Ovary (tissue), 9 donors: ENCODE measurements around the gene SLC35D1. TPM values are rescaled to one million over a fixed set of nuclear protein-coding genes. Genes with fewer than 3 reads are reported as not detected.
"Not testable (repeated sequence)": the region's sequence is repeated elsewhere in the genome, so short reads cannot be mapped to it uniquely, and the experiment has no call there.

Experiments used
- DNase-seq, 5 donors: peaks; one replicate each; pipeline ENCODE4 v3.0.0-alpha.2; 2019 to 2020
- H3K27ac ChIP-seq, 2 donors: fragments of 200-600 bp; one replicate each; pipeline versions ENCODE4 v1.5.1 to v1.8.0; 2019 to 2022
- H3K27me3 ChIP-seq: fragments of 200-600 bp; one replicate; pipeline ENCODE4 v1.8.0; 2022
- H3K36me3 ChIP-seq: fragments of 200-600 bp; sonication (generic); one replicate; pipeline ENCODE4 v1.5.1; 2019
- H3K4me1 ChIP-seq: one replicate; pipeline ENCODE4 v1.8.1; 2013; ENCODE audit warnings: mild to moderate bottlenecking, moderate library complexity; ENCODE audit not compliant: insufficient read depth
- H3K4me3 ChIP-seq: fragments of 200-600 bp; sonication (generic); one replicate; pipeline ENCODE4 v1.5.1; 2017
- H3K9me3 ChIP-seq, 2 donors: fragments of 200-600 bp in 1 of 2; sonication (generic) in 1 of 2; one replicate each; pipeline versions ENCODE4 v1.5.1 to v1.8.1; 2013 to 2019; ENCODE audit warnings: mild to moderate bottlenecking in 1 of 2, moderate library complexity in 1 of 2
- EP300 ChIP-seq: sonication (generic); formaldehyde crosslinking; IDR thresholded peaks from one replicate; pipeline ENCODE4 v1.6.1; 2017; ENCODE audit warnings: antibody characterized with exemption
- POLR2A ChIP-seq: fragments of 450-650 bp; IDR thresholded peaks from one replicate; pipeline ENCODE4 v1.6.1; 2017; ENCODE audit warnings: antibody characterized with exemption, mild to moderate bottlenecking, moderate library complexity
- WGBS, 3 donors: extraction: QIAGEN DNeasy Blood & Tissue Kit in 1 of 3; methylation state at CpG; one replicate each; pipeline versions ENCODE4 v1.1.5 to v1.1.7; 2013 to 2017; 5-methylcytosine and 5-hydroxymethylcytosine counted together
- intact Hi-C, 4 donors: fragments of 100-400 bp; cut with DNase I; formaldehyde crosslinking; loops; one replicate each; pipeline versions ENCODE4 v1.11.0 to v1.15.1; 2022 to 2023
- polyA plus RNA-seq, 2 donors: library from polyadenylated mRNA; stranded (reverse); fragments of 200-250 nt in 1 of 2; fragments of 350-450 nt in 1 of 2; fragmentation: Illumina TruSeq in 1 of 2; extraction: RNeasy Lipid Tissue Mini Kit (QIAGEN cat#74804) in 1 of 2; gene quantifications; one replicate each; pipeline ENCODE4 v1.2.3, GENCODE V29; 2013 to 2014
- total RNA-seq, 7 donors: library from RNA; depleted of rRNA in 2 of 7; stranded (reverse); fragments of >200 nt in 2 of 7; fragmentation: NEBNext Ultra II Directional in 3 of 7; extraction: Animal tissue kit (Norgen Biotek cat#: 25700) in 3 of 7; gene quantifications; one replicate each; pipeline versions ENCODE4 v1.1.0 to v1.2.4, GENCODE V29; 2016 to 2023
- TF ChIP-seq, protein P1 (sequence below), 3 donors: fragments of 450-650 bp in 2 of 3; fragments of 200-600 bp in 1 of 3; IDR thresholded peaks; one replicate each; pipeline versions ENCODE4 v1.5.1 to v1.8.0; 2016 to 2022; ENCODE audit warnings: antibody characterized with exemption in 3 of 3, mild to moderate bottlenecking in 1 of 3
- donor health status: DM: no; HTN: no; CAD: no; lungs with moderate emphysema.
- donor health status: DM: no; HTN: no; CAD: no.
- donor health status: Bipolar disorder and iron deficiency.
- donor health status: DM: yes; HTN: yes; CAD: no.
- donor health status: DM: no; HTN: no; CAD: no.
- donor health status: DM: yes; HTN: yes; CAD: no.

The SLC35D1 gene
- total and polyA plus RNA-seq, 9 donors, result 5.0 to 16.9 (median 10.3) TPM

DNA sequence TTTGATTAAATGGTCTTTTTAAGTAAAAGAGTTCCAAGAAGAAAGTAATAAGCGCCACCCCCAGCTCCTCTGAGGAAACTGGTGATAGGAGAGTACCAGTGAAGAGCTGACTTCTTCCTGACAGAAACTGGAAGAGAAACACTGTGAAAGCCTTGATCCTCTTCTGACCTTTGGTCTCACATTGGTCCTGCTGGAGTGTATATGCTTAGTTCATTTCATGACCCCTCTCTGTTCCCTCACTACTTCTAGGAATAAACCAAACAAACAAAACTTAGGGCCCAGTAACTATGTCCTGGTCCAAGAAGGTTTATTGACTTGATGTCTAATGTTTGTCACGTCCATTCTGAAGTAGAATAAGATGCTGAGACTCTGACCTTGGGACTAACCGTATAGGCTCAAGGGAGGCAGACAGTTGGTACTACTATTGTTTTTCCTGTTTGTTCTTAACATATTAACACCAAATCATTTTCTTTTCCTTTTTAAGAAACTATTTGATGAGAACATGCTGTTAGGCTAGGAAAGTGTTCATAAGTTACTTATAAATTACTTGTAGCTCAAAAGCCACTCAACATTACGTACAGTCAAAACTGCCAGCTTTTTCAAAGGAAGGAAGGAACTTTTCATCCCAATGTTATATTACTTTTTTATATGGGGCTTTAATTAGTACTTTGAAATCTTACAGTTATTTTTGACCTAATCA lies 71.2 kb downstream of the SLC35D1 start:
- TF ChIP-seq, protein P1, sequence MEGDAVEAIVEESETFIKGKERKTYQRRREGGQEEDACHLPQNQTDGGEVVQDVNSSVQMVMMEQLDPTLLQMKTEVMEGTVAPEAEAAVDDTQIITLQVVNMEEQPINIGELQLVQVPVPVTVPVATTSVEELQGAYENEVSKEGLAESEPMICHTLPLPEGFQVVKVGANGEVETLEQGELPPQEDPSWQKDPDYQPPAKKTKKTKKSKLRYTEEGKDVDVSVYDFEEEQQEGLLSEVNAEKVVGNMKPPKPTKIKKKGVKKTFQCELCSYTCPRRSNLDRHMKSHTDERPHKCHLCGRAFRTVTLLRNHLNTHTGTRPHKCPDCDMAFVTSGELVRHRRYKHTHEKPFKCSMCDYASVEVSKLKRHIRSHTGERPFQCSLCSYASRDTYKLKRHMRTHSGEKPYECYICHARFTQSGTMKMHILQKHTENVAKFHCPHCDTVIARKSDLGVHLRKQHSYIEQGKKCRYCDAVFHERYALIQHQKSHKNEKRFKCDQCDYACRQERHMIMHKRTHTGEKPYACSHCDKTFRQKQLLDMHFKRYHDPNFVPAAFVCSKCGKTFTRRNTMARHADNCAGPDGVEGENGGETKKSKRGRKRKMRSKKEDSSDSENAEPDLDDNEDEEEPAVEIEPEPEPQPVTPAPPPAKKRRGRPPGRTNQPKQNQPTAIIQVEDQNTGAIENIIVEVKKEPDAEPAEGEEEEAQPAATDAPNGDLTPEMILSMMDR (IDR thresholded peaks at IDR 0.05), result no peak
- TF ChIP-seq POLR2A, result no peak
- no peak for TF ChIP-seq EP300
- no peaks in the 10 kb centered on the region for H3K36me3 ChIP-seq
- intact Hi-C loops, result no loop called here
- H3K4me3 ChIP-seq, result no peak overlapping the region
- DNase-seq, result no peak
- no peaks in the 10 kb centered on the region for H3K4me1 ChIP-seq
- H3K9me3 ChIP-seq, result no peaks in the 10 kb centered on the region
- 91 to 93% (median 93%) methylated on average over 4 of the region's 4 CpGs for WGBS, 3 donors
- peak overlapping the region in 1 of 2 donors; percentile 6 for H3K27ac ChIP-seq
- H3K27me3 ChIP-seq, result no peaks in the 10 kb centered on the region

DNA sequence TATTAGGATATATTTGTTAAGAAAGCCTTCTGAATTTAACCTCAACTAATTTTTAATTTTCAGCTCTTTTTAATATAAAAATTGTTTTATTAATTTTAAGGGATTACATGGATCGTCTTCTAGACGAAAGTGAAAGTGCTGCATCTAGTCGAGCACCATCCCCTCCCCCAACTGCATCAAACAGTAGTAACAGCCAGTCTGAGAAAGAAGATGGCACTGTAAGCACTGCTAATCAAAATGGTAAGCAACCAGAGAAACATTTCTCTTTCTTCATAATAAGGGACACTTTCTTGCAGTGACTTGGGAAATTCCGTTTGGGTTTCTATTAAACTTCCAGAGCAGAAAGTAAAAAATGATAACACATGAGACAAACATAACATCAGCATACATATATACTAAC lies 72.3 kb downstream of the SLC35D1 start:
- H3K36me3 ChIP-seq, result no peaks in the 10 kb centered on the region
- H3K9me3 ChIP-seq, result no peaks in the 10 kb centered on the region
- H3K4me3 ChIP-seq, result peak overlapping the region; percentile 4
- no peaks in the 10 kb centered on the region for H3K4me1 ChIP-seq
- 9 to 29% (median 18%) methylated on average over 4 of the region's 4 CpGs for WGBS, 3 donors
- intact Hi-C loops, result no loop called here
- no peaks in the 10 kb centered on the region for H3K27me3 ChIP-seq
- DNase-seq, result peak in 4 of 5 donors; percentile 24 to 51 (median 43)
- TF ChIP-seq POLR2A (no peak), EP300 (no peak)
- TF ChIP-seq, protein P1 (IDR thresholded peaks at IDR 0.05), result no peak
- peak overlapping the region; percentile 42 to 71 for H3K27ac ChIP-seq

DNA sequence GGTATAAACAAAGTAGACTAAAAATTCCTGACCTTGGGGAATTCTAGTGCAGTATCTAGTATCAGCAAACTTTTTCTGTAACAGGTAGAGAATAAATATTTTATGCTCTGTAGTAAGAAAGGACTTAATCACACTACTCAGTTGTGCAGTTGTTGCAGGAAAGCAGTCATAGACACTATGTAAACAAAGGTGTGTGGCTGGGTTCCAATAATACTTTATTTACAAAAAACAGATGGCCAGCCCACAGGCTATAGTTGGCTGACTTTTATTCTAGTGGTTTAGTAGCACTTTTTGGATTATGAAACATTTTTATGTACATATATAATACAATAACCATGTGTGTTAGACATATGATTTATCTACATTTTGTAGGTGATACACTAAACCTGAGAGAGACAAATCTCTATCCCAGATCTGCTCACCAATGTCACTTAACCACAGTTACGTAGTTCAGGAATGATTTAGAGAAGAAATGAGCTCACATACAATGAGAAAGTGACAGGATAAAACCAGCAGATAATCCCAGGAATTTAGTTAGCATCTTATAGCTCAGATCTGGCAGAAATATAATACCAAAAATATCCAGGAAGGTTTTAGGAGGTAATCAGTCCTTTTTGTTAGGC lies 73.1 kb downstream of the SLC35D1 start:
- no peaks in the 10 kb centered on the region for H3K36me3 ChIP-seq
- H3K27ac ChIP-seq, result peak overlapping the region in 1 of 2 donors; percentile 71
- intact Hi-C loops, result no loop called here
- H3K4me3 ChIP-seq, result no peak overlapping the region
- no peaks in the 10 kb centered on the region for H3K9me3 ChIP-seq
- DNase-seq, result no peak
- no peaks in the 10 kb centered on the region for H3K27me3 ChIP-seq
- 69 to 76% (median 71%) methylated on average over 1 of the region's 1 CpG for WGBS, 3 donors
- no peak for TF ChIP-seq EP300
- TF ChIP-seq POLR2A, result no peak
- TF ChIP-seq, protein P1 (IDR thresholded peaks at IDR 0.05), result no peak
- H3K4me1 ChIP-seq, result no peaks in the 10 kb centered on the region

DNA sequence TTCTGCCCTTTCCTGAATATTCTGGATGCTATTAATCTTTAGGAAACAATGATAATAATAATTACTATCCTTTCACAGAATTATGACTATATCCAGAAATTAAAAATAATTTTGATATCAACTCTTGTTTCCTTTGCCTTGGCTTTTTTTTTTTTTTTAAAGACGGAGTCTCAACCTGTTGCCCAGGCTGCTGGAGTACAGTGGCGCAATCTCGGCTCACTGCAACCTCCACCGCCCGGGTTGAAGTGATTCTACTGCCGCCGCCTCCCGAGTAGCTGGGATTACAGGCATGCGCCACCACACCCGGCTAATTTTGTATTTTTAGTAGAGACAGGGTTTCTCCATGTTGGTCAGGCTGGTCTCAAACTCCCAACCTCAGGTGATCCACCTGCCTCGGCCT lies 74.3 kb downstream of the SLC35D1 start:
- 96 to 98% (median 97%) methylated on average over 11 of the region's 11 CpGs for WGBS, 3 donors
- DNase-seq, intact Hi-C loops, H3K4me1 ChIP-seq, H3K27me3 ChIP-seq, H3K9me3 ChIP-seq, H3K36me3 ChIP-seq, H3K4me3 ChIP-seq, H3K27ac ChIP-seq: not testable (repeated sequence)

DNA sequence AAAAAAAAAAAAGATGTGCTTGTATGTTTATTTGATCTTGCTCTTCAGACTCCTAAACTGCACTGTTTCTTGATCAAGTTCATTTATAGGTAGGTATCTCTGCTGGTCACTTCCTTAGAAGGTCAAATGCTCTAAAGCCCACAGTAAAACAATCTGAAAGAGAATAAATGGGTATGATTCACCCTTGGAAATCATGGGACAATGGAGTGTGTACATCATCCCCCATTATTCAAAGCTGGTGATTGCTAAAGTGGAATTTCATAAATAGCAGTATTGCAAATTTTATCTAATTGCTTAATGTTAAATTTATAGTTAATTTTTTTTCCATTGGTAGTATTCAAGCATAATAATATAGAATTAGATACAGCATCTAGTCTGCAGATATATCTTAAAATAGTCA lies 75.7 kb downstream of the SLC35D1 start:
- no peaks in the 10 kb centered on the region for H3K36me3 ChIP-seq
- H3K9me3 ChIP-seq, result no peaks in the 10 kb centered on the region

More for the DNA sequence above, 75.7 kb downstream of the SLC35D1 start:
- TF ChIP-seq, protein P1 (IDR thresholded peaks at IDR 0.05), result no peak
- TF ChIP-seq POLR2A (no peak), EP300 (no peak)
- H3K4me3 ChIP-seq, result no peak overlapping the region
- H3K27me3 ChIP-seq, result no peaks in the 10 kb centered on the region
- no peak overlapping the region for H3K27ac ChIP-seq
- H3K4me1 ChIP-seq, result no peaks in the 10 kb centered on the region
- no peak for DNase-seq
- intact Hi-C loops, result no loop called here
